ENCODE measurements around the gene ADAMTS2.

ADAMTS2 gene

GRCh38 chr5:179309383-179309670, 35.9 kb downstream of the ADAMTS2 start:
- DNase-seq = no peak

GRCh38 chr5:179308563-179309382, 36.5 kb downstream of the ADAMTS2 start:
- DNase-seq = no peak

- DNase-seq = no peak
Measured at GRCh38 chr5:179307931-179308471, 37.3 kb downstream of the ADAMTS2 start.

- DNase-seq = no peak
Measured at GRCh38 chr5:179307013-179307800, 38.1 kb downstream of the ADAMTS2 start.

GRCh38 chr5:179306191-179307012, 38.9 kb downstream of the ADAMTS2 start:
- DNase-seq = no peak

- no peak for DNase-seq
Measured at GRCh38 chr5:179304871-179305270, 40.4 kb downstream of the ADAMTS2 start.

GRCh38 chr5:179304466-179304865, 40.8 kb downstream of the ADAMTS2 start:
- no peak for DNase-seq

DNA sequence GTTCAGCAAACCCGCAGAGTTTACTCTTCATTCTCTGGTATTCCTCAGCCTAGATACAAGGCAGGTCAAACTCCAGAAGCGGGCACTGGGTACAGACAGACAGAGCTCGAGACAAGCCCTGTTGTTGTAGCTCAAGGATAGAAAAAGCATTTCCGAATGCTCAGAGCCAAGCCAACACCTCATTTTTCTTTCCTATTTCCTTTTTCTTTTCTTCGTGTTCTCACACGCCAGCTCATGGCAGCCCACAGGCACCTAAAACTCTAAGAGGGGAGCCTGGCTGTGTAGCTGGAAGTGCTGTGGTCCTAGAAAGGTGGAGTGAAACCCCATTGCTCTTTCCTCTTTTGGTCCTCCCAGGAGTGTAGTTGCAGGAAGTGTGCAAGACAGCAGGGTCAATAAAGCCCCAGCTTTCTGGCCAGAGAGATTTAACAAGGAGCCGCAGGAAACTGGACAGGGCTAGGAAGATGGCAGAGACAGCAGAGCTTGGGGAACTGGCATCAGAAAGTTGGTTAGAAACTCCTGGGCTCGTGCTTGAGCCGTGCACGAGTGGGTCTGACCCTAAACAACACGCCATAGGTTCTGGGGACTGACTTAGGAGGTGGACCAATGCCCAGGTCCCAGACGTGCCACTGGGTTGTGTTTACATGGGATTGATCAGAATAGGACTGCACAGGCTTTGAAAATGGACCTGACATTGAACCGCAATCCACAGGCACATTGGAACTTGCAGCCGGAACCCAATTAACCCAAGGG, 41.6 kb downstream of the ADAMTS2 start:
- DNase-seq = no peak

DNA sequence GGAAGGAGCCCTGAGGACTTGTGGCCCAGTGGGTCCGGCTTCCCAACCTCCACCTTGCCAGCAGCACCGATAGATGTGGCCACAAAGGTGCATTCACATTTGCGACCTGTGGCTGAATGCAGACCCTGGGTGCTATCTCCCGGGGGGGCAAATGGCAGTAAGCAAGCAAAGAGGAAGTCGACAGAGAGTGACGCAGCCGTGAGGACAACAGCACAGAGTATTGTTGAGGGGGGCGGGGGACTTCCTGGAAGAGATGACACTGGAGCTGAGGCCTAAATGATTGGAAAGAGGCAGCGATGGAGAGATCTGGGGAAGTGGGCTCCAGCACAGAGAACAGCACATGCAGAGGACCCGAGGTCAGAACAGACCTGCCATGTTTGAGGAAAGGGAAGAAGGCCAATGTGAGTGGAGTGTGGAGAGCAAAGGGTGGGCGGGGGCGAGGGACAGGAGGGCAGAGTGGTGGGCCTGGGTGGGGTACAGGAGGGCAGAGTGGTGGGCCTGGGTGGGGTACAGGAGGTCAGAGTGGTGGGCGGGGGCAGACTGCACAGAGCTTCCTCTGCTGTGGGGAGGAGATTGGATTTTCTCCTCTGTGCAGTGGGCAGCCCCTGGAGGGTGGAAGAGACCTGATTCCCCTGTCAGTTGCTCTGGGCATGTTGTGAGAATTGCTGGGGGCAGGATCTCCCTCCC, 42.6 kb downstream of the ADAMTS2 start:
- DNase-seq = no peak

GRCh38 chr5:179301796-179302195, 43.5 kb downstream of the ADAMTS2 start:
- DNase-seq = no peak

DNA sequence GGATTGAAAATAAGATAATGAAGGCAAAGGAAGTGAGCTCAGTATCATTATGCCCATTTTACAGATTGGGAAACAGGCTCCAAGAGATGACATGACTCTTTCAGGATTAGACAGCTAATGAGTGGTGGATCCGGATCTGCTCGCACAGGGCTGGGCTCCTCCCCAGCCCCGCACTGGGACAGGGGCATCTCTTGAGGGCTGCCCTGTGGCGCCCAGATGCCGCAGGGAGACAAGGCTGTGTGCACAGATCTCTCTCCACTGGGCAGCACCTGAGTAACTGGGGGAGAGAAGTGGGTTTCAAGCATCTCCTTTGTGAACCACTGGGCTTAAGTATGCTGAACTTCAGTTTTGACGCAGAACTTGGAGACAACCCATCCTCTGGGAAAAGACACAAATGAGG, 43.9 kb downstream of the ADAMTS2 start:
- DNase-seq = no peak

DNA sequence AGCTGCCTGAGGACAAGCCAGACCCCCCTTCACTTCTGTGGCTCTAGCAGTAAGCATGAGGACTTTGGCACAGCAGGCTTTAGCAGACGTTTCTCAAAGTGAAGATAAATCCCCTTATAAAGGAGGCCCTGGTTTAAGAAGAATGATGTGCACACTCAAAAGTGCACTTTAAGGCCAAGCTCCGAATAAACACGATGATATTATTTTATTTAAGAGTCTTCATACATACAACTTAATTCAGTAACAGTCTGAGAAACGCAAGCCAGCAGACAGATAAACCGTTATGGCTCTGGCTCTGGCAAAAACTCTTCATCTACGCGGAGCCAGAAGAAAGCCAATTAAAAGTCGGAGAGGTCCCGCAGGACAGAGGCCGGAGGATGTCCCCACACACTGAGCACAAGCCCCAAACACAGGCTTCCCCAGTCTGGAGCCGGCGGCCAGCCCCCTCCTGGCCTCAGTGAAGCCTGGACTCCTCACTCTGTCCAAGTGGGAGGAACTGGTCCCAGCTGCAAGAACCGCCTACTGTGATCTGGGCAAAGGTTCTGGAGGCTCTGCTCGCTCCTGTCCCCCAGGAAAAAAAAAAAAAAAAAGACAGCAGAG, 44.6 kb downstream of the ADAMTS2 start:
- no peak for DNase-seq

GRCh38 chr5:179298181-179298993, 46.9 kb downstream of the ADAMTS2 start:
- no peak for DNase-seq

- no peak for DNase-seq
Measured at GRCh38 chr5:179297486-179298180, 47.6 kb downstream of the ADAMTS2 start.

DNA sequence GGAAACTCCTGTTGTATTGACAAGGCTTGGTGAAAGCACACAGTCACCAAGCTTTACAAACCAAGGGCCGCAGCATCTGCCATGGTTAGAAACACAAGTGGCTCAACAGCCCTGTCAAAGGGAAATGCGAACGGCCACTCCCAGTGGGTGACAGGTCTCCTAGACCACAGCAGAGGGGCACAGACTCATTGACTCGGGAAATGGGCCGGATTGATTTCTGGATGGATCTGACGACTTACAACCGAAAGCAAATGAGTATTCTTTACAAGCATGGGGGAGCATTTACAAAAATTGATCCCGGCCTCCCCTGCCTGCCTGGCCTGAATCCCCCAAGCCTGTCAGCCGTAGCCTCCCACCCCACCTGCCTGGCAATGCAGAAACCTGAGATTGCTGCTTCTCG, 48.2 kb downstream of the ADAMTS2 start:
- no peak for DNase-seq

- no peak for DNase-seq
Measured at GRCh38 chr5:179296150-179296821, 49.0 kb downstream of the ADAMTS2 start.

GRCh38 chr5:179295778-179296149, 49.5 kb downstream of the ADAMTS2 start:
- no peak for DNase-seq

- DNase-seq = no peak
Measured at GRCh38 chr5:179294891-179295777, 50.1 kb downstream of the ADAMTS2 start.

Measured in KG1 (cell line).